Measurements from ENCODE around the gene MAP4K5. TPM values are rescaled to one million over a fixed set of nuclear protein-coding genes. Genes with fewer than 3 reads are reported as not detected.
"Not testable (repeated sequence)": the region's sequence is repeated elsewhere in the genome, so short reads cannot be mapped to it uniquely, and the experiment has no call there.

The MAP4K5 gene
- total RNA-seq, 4 donors from 2014 or later: 73.6 to 143 (median 124) TPM

DNA sequence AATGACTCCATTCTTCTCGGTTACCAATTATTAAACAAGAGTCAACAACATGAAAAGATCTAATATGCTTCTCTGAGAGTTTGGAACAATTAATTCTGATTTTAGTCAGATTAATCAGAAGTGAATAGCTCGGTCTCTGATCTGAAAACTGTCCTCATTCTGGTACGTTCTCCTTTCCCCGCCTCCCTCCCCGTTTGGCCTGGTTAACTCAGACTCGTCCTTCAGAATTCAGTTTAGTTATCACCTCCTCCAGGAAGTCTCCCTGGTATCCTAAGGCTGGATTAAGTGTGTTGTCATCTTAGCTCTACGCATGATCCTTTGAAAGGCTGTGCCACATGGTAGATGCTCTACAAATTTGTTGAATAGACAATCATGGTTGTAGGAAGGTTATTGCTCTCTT, 22.2 kb downstream of the MAP4K5 start:
- Histone ChIP-seq H3K27me3 (no peaks in the 10 kb centered on the region), H3K4me1 (peaks cover 0 to 9% (median 0%) of the 10 kb centered on the region in 3 donors), H3K36me3 (peaks cover 0 to 4% (median 0%) of the 10 kb centered on the region in 3 donors), H3K4me3 (no peak overlapping the region), H3K9me3 (no peaks in the 10 kb centered on the region), H3K27ac (no peak overlapping the region)
- no peak for DNase-seq
- TF ChIP-seq, protein P1, sequence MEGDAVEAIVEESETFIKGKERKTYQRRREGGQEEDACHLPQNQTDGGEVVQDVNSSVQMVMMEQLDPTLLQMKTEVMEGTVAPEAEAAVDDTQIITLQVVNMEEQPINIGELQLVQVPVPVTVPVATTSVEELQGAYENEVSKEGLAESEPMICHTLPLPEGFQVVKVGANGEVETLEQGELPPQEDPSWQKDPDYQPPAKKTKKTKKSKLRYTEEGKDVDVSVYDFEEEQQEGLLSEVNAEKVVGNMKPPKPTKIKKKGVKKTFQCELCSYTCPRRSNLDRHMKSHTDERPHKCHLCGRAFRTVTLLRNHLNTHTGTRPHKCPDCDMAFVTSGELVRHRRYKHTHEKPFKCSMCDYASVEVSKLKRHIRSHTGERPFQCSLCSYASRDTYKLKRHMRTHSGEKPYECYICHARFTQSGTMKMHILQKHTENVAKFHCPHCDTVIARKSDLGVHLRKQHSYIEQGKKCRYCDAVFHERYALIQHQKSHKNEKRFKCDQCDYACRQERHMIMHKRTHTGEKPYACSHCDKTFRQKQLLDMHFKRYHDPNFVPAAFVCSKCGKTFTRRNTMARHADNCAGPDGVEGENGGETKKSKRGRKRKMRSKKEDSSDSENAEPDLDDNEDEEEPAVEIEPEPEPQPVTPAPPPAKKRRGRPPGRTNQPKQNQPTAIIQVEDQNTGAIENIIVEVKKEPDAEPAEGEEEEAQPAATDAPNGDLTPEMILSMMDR (IDR thresholded peaks at IDR 0.05): no peak
- TF ChIP-seq POLR2A (IDR thresholded peaks at IDR 0.05): no peak
- 88 to 89% methylated on average over 7 of the region's 7 CpGs for WGBS, 2 donors
- intact Hi-C loops (cut with DNase I): no loop called here

GRCh38 chr14:50507078-50507477, 25.3 kb downstream of the MAP4K5 start:
- H3K9me3 ChIP-seq; DNase-seq; H3K4me3 ChIP-seq; H3K27ac ChIP-seq; intact Hi-C loops (cut with DNase I); H3K27me3 ChIP-seq: not testable (repeated sequence)
- peaks cover 0 to 20% (median 0%) of the 10 kb centered on the region in 3 donors for H3K36me3 ChIP-seq
- peaks cover 0 to 21% (median 0%) of the 10 kb centered on the region in 3 donors for H3K4me1 ChIP-seq
- 63 to 84% methylated on average over 1 of the region's 1 CpG for WGBS, 2 donors

- 73 to 87% methylated on average over 2 of the region's 2 CpGs for WGBS, 2 donors
- H3K27me3 ChIP-seq: no peaks in the 10 kb centered on the region
- no peaks in the 10 kb centered on the region for H3K9me3 ChIP-seq
- no peak overlapping the region for H3K27ac ChIP-seq
- no peak for DNase-seq
- intact Hi-C loops (cut with DNase I): no loop called here
- TF ChIP-seq, protein P1 (IDR thresholded peaks at IDR 0.05): no peak
- no peak for TF ChIP-seq POLR2A (IDR thresholded peaks at IDR 0.05)
- H3K4me3 ChIP-seq: no peak overlapping the region
- H3K36me3 ChIP-seq: peaks cover 0 to 34% (median 0%) of the 10 kb centered on the region in 3 donors
- peaks cover 0 to 21% (median 0%) of the 10 kb centered on the region in 3 donors for H3K4me1 ChIP-seq
These were observed 30.7 kb downstream of the MAP4K5 start for GRCh38 chr14:50501642-50502041.

DNA sequence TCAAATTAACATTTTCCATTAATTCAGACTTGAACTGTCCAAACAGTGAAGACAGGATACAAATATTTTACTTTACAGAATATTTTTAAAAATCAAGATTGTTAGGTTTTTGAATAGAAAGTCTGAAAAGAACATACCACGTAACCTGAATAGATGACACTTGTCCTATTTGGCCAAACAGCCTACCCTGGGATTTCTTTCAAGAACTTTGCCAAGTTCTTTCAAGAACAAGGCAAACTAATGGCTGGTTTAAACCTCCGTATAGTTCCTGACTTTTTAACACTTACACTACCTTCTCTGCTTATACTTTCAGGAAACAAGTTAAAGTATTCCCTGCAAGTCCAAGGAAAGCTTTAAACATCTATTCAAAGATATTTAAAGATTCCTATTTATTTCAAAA, 35.0 kb downstream of the MAP4K5 start:
- H3K27me3 ChIP-seq: no peaks in the 10 kb centered on the region
- no peak overlapping the region for H3K27ac ChIP-seq
- H3K4me3 ChIP-seq: no peak overlapping the region
- DNase-seq: no peak
- TF ChIP-seq, protein P1 (IDR thresholded peaks at IDR 0.05): no peak
- no peak for TF ChIP-seq POLR2A (IDR thresholded peaks at IDR 0.05)
- H3K9me3 ChIP-seq: no peaks in the 10 kb centered on the region
- H3K36me3 ChIP-seq: peaks cover 0 to 16% (median 0%) of the 10 kb centered on the region in 3 donors
- WGBS, 2 donors: 37 to 44% methylated on average over 2 of the region's 2 CpGs
- H3K4me1 ChIP-seq: no peaks in the 10 kb centered on the region
- intact Hi-C loops (cut with DNase I): no loop called here

GRCh38 chr14:50489851-50490250, 42.5 kb downstream of the MAP4K5 start:
- H3K4me3 ChIP-seq: no peak overlapping the region
- 91 to 96% methylated on average over 3 of the region's 3 CpGs for WGBS, 2 donors
- TF ChIP-seq, protein P1 (IDR thresholded peaks at IDR 0.05): no peak
- TF ChIP-seq POLR2A (IDR thresholded peaks at IDR 0.05): no peak

GRCh38 chr14:50488521-50488920, 43.8 kb downstream of the MAP4K5 start:
- Histone ChIP-seq H3K27me3 (no peaks in the 10 kb centered on the region), H3K36me3 (peaks cover 0 to 20% (median 0%) of the 10 kb centered on the region in 3 donors), H3K4me3 (no peak overlapping the region), H3K9me3 (no peaks in the 10 kb centered on the region), H3K4me1 (no peaks in the 10 kb centered on the region), H3K27ac (no peak overlapping the region)
- no peak for TF ChIP-seq POLR2A (IDR thresholded peaks at IDR 0.05)
- TF ChIP-seq, protein P1 (IDR thresholded peaks at IDR 0.05): no peak
- WGBS, 2 donors: 84 to 100% methylated on average over 1 of the region's 1 CpG
- no peak for DNase-seq
- intact Hi-C loops (cut with DNase I): no loop called here

More at GRCh38 chr14:50489851-50490250, 42.5 kb downstream of the MAP4K5 start:
- no peak for DNase-seq
- Histone ChIP-seq H3K27me3 (no peaks in the 10 kb centered on the region), H3K36me3 (peaks cover 0 to 16% (median 0%) of the 10 kb centered on the region in 3 donors), H3K9me3 (no peaks in the 10 kb centered on the region), H3K27ac (no peak overlapping the region), H3K4me1 (no peaks in the 10 kb centered on the region)
- intact Hi-C loops (cut with DNase I): no loop called here

Data from esophagus squamous epithelium (tissue), 5 donors.